SK-MEL-5 (cell line): ENCODE results near the gene GPR137. TPM values are rescaled to one million over a fixed set of nuclear protein-coding genes. Genes with fewer than 3 reads are reported as not detected.
A peak's percentile ranks its signal among the peaks of the same experiment; 100 is the strongest.

Experiments used
- DNase-seq: peaks from one replicate; pipeline ENCODE4 v3.0.0-alpha.2; 2016; ENCODE audit warnings: low read depth, low spot score
- in situ Hi-C: cut with HindIII; loops from 2 replicates; pipeline ENCODE4 v1.10.0; 2016; ENCODE audit warnings: low sequenced_read_pairs, high pct_unique_total_duplicates, low pct_unique_long_range_greater_than_20kb
- total RNA-seq: library from RNA; depleted of rRNA; stranded (reverse); fragments of >200 nt; shearing (Covaris generic); gene quantifications from 2 replicates; pipeline ENCODE4 v1.2.3, GENCODE V29; 2014

Gene GPR137
- total RNA-seq, 1 experiment from 2014 or later: 7.9 TPM

DNA sequence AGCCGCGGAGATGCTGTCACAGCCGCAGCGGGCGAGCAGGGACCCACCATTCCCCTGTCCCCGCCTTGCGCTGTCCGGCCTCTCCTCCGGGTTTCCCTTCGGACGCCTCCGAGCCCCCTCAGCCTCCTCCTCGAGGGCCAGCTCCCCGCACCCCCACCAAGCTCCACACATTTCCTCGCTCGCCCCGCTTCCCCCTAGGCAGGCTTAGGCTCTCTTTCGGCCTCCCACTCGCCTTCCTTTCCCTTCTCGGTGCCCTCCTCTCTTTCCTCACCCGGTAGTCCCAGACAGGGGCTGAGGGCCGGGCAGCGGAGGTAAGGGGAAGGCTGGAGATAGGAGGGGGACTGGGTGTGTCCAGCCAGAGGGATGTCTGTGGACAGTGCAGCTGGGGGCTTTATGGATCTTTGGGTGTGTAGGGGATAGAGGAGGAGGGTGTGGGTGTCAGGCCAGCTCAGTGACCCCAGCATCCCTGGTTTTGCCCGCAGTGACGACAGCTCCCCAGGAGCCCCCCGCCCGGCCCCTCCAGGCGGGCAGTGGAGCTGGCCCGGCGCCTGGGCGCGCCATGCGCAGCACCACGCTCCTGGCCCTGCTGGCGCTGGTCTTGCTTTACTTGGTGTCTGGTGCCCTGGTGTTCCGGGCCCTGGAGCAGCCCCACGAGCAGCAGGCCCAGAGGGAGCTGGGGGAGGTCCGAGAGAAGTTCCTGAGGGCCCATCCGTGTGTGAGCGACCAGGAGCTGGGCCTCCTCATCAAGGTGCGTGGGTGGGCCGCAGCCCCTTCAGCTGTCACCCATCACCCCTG, 7.0 kb downstream of the GPR137 start:
- no peak for DNase-seq
- in situ Hi-C loops: no loop called here

DNA sequence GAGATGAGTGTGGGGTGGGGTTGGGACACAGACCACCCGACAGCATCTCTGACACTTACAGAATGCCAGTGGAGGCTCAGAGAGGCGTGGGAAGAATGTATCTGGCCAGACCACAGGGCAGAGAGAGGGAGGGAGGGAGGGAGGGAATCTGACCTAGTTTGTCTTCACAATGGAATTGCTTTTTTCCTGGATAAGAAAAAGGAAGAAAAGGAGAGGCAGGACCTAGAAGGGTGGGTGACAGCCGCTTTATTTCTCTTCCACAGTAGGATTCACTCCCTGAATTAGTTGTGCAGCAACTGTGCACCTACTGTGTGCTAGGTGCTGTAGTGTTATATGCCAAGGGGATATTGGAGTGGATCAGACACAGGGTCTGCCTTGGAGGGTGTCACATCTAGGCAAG, 9.1 kb downstream of the GPR137 start:
- DNase-seq: no peak
- in situ Hi-C loops: no loop called here

- in situ Hi-C loops: no loop called here
Measured at GRCh38 chr11:64295760-64296159, 10.1 kb downstream of the GPR137 start.

DNA sequence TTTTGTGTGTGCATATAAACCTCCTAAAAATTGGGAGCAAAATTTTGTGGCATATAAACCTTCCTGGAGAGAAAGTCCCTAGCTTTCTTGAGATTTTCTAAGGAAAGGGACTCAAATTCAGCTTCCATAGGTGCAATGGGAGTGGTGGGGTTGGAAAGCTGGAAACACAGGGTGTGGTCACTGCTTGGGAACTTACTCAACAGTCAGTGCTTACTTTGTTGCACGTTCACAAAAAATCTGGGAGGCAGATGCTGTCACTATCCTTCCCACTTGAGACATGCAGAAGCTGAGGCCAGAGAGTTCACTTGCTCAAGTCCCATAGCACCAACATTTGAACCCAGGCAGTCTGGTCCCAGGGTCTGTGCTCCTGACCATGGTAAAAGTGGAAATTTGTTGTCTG, 10.6 kb downstream of the GPR137 start:
- DNase-seq: no peak
- in situ Hi-C loops: no loop called here

More at GRCh38 chr11:64295760-64296159, 10.1 kb downstream of the GPR137 start:
- no peak for DNase-seq

DNA sequence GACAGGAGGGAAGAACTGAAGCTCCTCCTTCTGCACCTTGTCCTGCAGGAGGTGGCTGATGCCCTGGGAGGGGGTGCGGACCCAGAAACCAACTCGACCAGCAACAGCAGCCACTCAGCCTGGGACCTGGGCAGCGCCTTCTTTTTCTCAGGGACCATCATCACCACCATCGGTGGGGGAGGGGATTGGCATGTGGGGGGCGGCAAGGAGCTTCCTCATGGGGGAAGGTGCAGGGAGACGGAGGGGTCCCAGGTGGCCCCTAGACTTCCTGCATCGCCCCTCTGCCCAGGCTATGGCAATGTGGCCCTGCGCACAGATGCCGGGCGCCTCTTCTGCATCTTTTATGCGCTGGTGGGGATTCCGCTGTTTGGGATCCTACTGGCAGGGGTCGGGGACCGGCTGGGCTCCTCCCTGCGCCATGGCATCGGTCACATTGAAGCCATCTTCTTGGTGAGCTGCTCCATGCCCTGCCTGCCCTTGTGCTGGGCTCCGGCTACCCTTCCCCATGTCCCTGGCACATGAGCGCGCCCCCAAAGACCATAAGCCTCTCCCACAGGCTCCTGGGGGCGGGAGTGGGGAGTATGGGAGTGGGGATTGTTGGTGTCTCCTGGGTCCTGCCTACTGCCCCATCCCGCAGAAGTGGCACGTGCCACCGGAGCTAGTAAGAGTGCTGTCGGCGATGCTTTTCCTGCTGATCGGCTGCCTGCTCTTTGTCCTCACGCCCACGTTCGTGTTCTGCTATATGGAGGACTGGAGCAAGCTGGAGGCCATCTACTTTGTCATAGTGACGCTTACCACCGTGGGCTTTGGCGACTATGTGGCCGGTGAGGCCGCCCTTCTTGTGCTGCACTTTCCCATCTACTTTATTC, 11.4 kb downstream of the GPR137 start:
- no peak for DNase-seq
- in situ Hi-C loops: no loop called here

DNA sequence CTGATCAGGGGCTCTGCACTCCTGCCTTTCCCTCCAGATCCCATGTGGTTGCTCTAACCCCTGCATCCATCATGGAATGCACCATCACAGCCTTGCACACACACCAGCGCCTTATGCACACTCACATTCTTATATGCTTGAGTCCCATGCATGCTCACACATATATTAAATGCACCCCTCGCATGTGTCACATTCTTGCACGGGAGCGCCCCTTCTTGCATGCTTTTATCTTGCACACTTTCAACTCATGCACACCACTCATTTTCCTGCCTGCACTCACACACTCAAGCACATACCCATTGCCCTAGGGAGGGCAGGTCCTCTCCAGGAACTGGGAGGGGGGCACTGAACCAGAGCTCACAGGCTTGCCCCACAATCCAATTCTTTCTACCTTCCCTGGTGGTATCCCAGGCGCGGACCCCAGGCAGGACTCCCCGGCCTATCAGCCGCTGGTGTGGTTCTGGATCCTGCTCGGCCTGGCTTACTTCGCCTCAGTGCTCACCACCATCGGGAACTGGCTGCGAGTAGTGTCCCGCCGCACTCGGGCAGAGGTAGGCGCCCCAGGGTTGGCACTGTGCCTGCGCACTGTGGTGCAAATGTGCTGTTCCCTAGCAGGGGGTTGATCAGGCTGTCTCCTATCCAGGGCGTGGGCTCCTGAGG, 12.2 kb downstream of the GPR137 start:
- in situ Hi-C loops: no loop called here
- DNase-seq: no peak

DNA sequence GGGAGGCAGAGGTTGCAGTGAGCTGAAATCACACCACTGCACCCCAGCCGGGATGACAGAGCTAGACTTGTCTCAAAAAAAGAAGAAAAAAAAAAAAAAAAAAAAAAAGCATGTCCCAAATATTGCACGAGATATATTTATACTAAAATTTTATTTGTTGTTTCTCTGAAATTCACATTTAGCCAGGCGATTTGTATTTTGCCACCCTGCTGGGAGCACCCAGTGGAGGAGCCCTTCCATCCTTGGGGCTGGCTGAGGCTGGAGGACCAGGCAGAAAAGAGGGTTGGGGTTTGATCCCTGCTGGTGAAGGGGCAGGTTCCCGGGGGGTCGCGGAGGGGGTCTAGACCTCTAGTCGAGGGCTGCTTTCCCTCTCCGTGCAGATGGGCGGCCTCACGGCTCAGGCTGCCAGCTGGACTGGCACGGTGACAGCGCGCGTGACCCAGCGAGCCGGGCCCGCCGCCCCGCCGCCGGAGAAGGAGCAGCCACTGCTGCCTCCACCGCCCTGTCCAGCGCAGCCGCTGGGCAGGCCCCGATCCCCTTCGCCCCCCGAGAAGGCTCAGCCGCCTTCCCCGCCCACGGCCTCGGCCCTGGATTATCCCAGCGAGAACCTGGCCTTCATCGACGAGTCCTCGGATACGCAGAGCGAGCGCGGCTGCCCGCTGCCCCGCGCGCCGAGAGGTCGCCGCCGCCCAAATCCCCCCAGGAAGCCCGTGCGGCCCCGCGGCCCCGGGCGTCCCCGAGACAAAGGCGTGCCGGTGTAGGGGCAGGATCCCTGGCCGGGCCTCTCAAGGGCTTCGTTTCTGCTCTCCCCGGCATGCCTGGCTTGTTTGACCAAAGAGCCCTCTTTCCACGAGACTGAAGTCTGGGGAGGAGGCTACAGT, 13.6 kb downstream of the GPR137 start:
- DNase-seq: no peak
- in situ Hi-C loops: no loop called here

- in situ Hi-C loops: no loop called here
- no peak for DNase-seq
Measured at GRCh38 chr11:64299847-64300648, 14.4 kb downstream of the GPR137 start, which contains the start of gene CATSPERZ. Gene CATSPERZ (plus strand): TSS chr11:64300358. CDS start chr11:64300411, 53 bp downstream.

DNA sequence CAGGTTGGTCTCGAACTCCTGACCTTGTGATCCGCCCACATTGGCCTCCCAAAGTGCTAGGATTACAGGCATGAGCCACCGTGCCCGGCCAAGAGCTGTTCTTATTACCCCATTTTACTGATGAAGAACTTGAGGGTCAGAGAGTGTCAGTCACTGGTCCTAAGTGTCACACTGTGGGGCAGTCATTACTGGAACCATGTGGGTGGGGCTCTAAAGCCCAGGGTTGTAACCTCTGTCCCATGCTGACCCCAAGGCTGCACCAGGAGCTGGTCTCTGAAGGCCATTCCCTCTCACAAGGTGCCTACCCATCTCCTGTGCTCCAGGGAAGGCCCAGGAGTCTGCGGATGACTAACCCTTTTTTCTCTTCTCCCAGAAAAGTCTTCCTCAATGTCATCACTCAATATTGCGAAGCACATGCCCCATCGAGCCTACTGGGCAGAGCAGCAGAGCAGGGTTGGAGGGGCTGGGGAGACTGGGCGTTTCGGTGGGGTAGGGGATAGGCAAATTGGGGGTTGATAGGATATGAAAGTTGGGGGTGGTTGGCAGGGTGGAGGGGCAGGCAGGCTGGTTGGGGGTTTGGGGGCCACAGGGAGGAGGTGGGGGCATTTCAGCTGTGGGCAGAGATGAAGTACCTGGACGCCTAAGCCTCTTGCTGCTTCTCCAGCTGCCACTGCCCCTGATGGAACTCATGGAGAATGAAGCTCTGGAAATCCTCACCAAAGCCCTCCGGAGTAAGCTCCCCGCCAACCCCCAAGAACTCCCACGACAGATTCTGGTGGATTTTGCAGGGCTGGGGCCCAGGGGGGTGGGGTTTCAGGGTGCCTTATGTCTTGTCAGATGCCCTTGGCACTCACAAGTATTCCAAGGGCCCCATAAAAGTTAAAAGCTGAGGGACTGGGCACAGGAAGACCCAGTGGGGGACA, 17.7 kb downstream of the GPR137 start:
- in situ Hi-C loops: no loop called here
- DNase-seq: no peak

DNA sequence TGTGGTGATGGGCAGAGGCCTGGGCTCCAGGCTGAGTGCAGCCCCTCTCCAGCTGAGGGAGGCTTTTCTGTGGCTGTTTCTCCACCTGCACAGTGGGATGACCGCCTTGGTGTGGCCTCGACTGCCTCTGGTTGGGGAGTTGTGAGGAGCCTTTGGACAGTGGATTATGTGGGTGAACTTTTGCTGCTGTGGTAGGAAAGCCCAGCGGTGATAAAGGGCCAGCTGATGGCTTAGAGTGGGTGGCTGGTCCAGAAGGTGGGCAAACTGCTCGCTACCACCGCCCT, 18.3 kb downstream of the GPR137 start:
- no peak for DNase-seq
- in situ Hi-C loops: no loop called here

DNA sequence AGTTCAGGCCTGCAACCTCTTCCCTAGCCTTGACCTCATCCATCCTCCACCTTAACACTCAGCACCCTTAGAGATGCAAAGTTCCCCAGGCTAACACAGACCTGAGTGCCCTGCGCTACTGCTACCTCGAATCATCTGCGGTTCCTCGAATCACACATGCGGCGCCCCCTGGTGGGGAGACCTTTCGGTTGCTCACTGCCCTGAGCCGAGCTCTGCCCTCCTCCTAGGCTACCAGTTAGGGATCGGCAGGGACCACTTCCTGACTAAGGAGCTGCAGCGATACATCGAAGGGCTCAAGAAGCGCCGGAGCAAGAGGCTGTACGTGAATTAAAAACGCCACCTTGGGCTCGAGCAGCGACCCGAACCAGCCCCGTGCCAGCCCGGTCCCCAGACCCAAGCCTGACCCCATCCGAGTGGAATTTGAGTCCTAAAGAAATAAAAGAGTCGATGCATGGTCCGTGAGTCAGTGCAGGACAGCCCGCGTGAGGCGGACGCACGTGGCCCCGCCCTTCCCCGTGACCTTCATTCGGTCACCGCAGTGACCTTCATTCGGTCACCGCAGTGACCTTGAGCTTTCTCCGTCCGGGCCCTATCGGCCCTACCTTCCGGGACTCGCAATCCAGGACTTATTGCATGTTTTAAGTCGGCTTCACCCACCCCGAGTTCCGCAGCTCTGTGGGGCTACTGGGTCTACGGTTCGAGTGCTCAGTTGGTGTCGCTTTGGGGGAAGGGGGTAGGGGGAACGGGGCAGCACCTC, 18.8 kb downstream of the GPR137 start:
- in situ Hi-C loops: no loop called here

DNA sequence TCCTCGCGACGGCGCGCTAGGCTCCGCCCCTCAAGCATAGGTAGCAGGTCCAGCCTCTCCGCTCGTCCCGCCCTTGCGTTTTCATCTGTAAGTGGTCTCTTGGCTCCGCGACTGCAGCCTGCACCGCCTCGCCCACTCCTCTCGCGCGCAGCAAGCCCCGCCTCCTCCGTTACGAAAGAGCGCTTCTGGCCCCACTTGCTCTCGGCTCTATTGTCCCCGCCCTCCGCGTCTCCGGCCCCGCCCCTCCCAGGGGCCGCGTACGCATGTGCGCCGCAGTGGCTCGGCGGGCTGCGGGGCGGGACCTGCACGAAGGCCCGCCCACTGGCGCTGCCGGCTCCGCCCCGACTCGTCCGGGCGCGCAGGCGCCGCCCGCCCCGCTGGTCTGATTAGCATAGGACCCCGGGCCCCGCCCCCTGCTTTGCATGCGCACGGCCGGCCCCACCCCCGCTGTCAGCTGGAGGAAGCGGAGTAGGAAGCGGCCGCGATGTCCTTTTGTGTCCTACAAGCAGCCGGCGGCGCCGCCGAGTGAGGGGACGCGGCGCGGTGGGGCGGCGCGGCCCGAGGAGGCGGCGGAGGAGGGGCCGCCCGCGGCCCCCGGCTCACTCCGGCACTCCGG, 19.5 kb downstream of the GPR137 start, which contains the start of gene ESRRA:
ESRRA (plus strand) TSS at position 450 of the 616 bp plus-strand sequence. CDS start 1,656 bp downstream, outside the sequence.
- DNase-seq: peak; percentile 98
- in situ Hi-C loops: no loop called here

More for the DNA sequence above, 18.8 kb downstream of the GPR137 start:
- peak; percentile 90 for DNase-seq

DNA sequence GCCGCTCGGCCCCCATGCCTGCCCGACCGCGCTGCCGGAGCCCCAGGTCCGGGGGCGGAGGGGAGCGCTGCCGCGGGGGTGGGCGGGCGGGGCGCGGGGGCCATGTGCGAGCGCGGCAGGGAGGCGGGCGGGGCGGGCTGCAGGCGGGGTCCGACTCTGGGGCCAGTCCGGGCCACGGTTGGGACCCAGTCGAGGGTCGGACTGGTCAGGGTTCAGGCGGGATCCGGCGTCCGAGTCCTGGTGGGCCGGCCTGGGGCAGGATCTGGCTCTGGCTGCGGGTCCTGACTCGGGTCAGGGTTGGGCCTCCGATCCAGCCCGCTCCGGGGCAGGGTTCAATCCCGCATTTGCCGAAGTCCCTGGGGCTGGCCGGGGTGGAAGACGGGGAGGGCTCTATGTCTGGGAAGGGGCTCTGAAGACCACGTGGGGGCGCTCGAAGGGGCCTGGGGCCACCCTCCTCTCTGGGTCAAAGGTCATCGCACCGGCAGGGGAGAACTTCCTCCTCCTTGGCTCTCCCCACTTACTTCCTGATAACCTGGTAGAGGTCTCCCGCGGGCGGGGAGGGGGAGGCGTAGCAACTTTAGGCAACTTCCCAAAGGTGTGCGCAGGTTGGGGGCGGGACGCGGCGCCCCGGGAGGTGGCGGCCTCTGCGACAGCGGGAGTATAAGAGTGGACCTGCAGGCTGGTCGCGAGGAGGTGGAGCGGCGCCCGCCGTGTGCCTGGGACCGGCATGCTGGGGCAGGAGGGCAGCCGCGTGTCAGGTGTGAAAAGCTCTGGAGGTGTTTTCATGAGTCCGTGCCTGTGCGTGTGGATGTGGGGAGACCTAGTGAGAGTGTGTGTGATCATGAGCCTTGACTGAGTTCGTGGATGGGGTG, 20.3 kb downstream of the GPR137 start:
- in situ Hi-C loops: no loop called here

GRCh38 chr11:64306563-64306875, 20.9 kb downstream of the GPR137 start:
- DNase-seq: no peak
- in situ Hi-C loops: no loop called here

More for the DNA sequence above, 20.3 kb downstream of the GPR137 start:
- DNase-seq: peak; percentile 49
